ENCODE measurements around the gene FLNB. TPM values are rescaled to one million over a fixed set of nuclear protein-coding genes. Genes with fewer than 3 reads are reported as not detected.

FLNB gene
- total and polyA plus RNA-seq, 8 donors, result 38.2 to 204 (median 85.9) TPM

DNA sequence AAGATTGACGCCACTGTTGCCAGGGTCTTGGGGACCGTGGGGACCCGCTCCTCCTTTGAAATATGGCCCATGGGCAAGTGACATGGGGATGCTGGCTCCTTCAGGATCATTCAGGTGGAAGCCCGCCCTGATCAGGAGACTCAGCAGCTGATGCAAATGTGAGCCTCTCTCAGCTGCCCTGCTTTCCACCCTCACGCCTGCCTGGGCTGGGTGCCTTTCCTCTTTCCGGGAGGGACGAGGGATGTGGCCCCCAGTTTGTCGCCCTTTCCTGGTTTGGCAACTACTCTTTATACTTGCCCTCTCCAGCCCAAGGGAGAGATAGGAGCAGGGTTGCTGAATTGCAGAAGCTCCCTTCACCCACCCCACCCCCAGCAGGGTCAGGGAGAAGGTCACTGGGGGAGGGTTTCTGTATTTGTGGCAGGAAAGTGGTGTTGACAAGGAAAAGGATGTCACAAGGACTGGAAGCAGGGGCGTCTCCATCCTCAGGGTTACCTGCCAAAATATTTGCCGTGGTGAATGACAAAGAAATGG, 180.8 kb downstream of the FLNB start:
- intact Hi-C loops (cut with DNase I; ENCODE audit: low total_unique reads), result no loop called here
- Histone ChIP-seq H3K9me3 (no peaks in the 10 kb centered on the region), H3K27ac (no peak overlapping the region), H3K4me3 (no peak overlapping the region), H3K4me1 (peaks cover 0 to 7% (median 3%) of the 10 kb centered on the region in 4 donors), H3K36me3 (no peaks in the 10 kb centered on the region), H3K27me3 (no peaks in the 10 kb centered on the region)
- 64 to 79% (median 72%) methylated on average over 10 of the region's 10 CpGs for WGBS, 5 donors
- TF ChIP-seq EP300 (IDR thresholded peaks at IDR 0.05) (no peak), POLR2AphosphoS5 (IDR thresholded peaks at IDR 0.05) (no peak)
- DNase-seq, result no peak

DNA sequence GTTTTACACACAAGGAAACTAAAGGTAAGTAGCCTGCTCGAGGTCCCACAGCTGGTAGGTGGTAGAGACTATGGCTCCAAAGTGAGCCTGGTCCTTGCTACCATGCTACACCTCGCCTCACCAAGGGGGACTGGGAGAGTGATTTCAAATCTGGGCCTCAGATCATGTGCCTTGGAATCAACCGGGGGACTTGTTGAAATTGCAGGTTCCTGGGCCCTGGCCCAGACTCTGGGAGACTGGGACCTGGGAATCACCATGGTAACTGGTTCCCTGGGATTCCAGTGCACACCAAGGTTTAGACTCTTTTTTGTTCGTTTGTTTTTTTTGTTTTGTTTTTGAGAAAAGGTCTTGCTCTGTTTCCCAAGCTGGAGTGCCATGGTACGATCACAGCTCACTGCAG, 181.5 kb downstream of the FLNB start:
- Histone ChIP-seq H3K36me3 (no peaks in the 10 kb centered on the region), H3K27me3 (no peaks in the 10 kb centered on the region), H3K4me3 (no peak overlapping the region), H3K27ac (no peak overlapping the region), H3K9me3 (no peaks in the 10 kb centered on the region), H3K4me1 (peaks cover 0 to 7% (median 3%) of the 10 kb centered on the region in 4 donors)
- intact Hi-C loops (cut with DNase I; ENCODE audit: low total_unique reads), result loop anchor here (5.0 kb wide), 1 partner anchor 108 kb away; no protein-coding TSS in a partner anchor
- 65 to 80% (median 74%) methylated on average over 5 of the region's 5 CpGs for WGBS, 5 donors
- no peak for DNase-seq
- TF ChIP-seq, protein P1, sequence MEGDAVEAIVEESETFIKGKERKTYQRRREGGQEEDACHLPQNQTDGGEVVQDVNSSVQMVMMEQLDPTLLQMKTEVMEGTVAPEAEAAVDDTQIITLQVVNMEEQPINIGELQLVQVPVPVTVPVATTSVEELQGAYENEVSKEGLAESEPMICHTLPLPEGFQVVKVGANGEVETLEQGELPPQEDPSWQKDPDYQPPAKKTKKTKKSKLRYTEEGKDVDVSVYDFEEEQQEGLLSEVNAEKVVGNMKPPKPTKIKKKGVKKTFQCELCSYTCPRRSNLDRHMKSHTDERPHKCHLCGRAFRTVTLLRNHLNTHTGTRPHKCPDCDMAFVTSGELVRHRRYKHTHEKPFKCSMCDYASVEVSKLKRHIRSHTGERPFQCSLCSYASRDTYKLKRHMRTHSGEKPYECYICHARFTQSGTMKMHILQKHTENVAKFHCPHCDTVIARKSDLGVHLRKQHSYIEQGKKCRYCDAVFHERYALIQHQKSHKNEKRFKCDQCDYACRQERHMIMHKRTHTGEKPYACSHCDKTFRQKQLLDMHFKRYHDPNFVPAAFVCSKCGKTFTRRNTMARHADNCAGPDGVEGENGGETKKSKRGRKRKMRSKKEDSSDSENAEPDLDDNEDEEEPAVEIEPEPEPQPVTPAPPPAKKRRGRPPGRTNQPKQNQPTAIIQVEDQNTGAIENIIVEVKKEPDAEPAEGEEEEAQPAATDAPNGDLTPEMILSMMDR (IDR thresholded peaks at IDR 0.05), result no peak
- no peak for TF ChIP-seq EP300 (IDR thresholded peaks at IDR 0.05)
- no peak for TF ChIP-seq POLR2A (IDR thresholded peaks at IDR 0.05)
- TF ChIP-seq POLR2AphosphoS5 (IDR thresholded peaks at IDR 0.05), result no peak

DNA sequence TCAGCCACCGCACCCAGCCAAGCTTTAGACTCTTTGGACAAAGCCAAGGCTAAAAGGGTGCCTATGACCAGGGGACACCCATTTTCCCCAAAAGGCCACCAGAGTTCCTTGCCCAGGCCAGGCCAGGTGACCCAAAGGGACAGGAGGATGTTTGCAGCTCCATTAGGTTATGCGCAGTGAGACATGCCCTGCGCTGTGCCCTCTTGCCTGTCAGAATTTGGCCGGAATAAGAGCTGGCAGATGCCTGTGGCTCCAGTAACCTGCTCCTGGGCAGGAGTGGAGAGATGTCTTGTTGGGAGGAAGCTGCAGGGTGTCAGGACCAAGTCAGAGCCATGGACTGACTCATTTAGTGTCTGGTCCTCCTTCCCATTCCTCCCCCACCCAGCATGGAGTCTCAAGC, 182.1 kb downstream of the FLNB start:
- H3K27me3 ChIP-seq, result no peaks in the 10 kb centered on the region
- intact Hi-C loops (cut with DNase I; ENCODE audit: low total_unique reads), result loop anchor here (5.0 kb wide), 1 partner anchor 107 kb away; no protein-coding TSS in a partner anchor
- 84 to 100% (median 97%) methylated on average over 4 of the region's 4 CpGs for WGBS, 5 donors

DNA sequence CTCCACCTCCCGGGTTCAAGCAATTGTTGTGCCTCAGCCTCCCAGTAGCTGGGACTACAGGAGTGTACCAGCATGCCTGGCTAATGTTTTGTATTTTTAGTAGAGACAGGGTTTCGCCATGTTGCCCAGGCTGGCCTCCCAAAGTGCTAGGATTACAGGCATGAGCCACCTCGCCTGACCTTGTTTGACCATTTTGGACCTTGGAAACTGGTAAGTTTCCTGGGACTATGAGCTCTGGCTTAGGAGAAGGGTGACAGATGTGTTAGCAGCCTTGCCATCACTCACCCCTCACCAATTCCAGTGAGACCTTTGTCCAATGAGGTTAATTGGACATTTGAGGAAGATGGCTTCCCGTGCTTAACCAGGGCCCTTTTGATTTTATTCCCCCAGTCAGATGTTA, 182.7 kb downstream of the FLNB start:
- Histone ChIP-seq H3K4me1 (peaks cover 0 to 7% (median 3%) of the 10 kb centered on the region in 4 donors), H3K9me3 (no peaks in the 10 kb centered on the region), H3K27ac (no peak overlapping the region), H3K27me3 (no peaks in the 10 kb centered on the region), H3K4me3 (no peak overlapping the region), H3K36me3 (no peaks in the 10 kb centered on the region)
- WGBS, 5 donors, result 89 to 95% (median 91%) methylated on average over 3 to 4 of the region's 4 CpGs
- TF ChIP-seq, protein P1 (IDR thresholded peaks at IDR 0.05), result no peak
- TF ChIP-seq POLR2A (IDR thresholded peaks at IDR 0.05), result no peak
- no peak for TF ChIP-seq POLR2AphosphoS5 (IDR thresholded peaks at IDR 0.05)
- no peak for TF ChIP-seq EP300 (IDR thresholded peaks at IDR 0.05)
- DNase-seq, result no peak
- intact Hi-C loops (cut with DNase I; ENCODE audit: low total_unique reads), result loop anchor here (5.0 kb wide), 1 partner anchor 106 kb away; no protein-coding TSS in a partner anchor

More for the DNA sequence above, 182.1 kb downstream of the FLNB start:
- Histone ChIP-seq H3K4me1 (peaks cover 0 to 7% (median 3%) of the 10 kb centered on the region in 4 donors), H3K27ac (no peak overlapping the region), H3K4me3 (no peak overlapping the region), H3K9me3 (no peaks in the 10 kb centered on the region), H3K36me3 (no peaks in the 10 kb centered on the region)
- DNase-seq, result no peak
- TF ChIP-seq, protein P1 (IDR thresholded peaks at IDR 0.05), result no peak
- no peak for TF ChIP-seq POLR2A (IDR thresholded peaks at IDR 0.05)
- no peak for TF ChIP-seq POLR2AphosphoS5 (IDR thresholded peaks at IDR 0.05)
- TF ChIP-seq EP300 (IDR thresholded peaks at IDR 0.05), result no peak

DNA sequence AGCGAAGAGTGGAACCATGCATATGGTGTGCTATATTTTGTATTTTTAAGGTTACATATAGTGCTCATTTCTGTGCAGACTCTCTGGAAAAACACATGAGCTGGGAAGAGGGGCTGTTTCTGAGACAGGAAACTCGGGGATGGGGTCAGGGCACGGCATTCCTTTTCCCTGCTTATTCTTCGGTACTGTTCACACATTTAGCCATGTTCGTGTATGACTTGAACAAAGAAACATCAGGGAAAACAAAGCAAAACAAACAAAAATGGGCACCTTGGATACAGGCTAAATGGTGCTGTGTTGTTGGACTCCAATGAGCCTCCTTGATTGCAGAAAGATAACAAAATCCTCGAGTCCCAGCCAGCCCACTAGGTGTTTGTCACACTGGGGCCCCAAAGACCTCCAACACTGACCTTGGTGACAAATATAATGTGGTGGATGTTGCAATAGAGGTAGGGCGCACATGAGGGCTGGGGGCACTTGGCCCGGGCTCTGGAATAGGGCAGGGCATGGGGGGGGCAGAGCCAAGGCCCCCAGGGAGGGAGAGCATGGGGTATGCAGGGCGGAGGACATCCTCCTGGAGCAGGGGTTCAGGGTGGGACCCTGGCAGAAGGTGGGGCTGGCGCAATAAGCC, 183.3 kb downstream of the FLNB start:
- DNase-seq, result no peak
- TF ChIP-seq, protein P1 (IDR thresholded peaks at IDR 0.05), result no peak
- TF ChIP-seq EP300 (IDR thresholded peaks at IDR 0.05) (no peak), POLR2AphosphoS5 (IDR thresholded peaks at IDR 0.05) (no peak), POLR2A (IDR thresholded peaks at IDR 0.05) (no peak)
- no peaks in the 10 kb centered on the region for H3K9me3 ChIP-seq
- H3K27ac ChIP-seq, result no peak overlapping the region
- 51 to 62% (median 60%) methylated on average over 10 of the region's 10 CpGs for WGBS, 5 donors
- no peaks in the 10 kb centered on the region for H3K36me3 ChIP-seq
- intact Hi-C loops (cut with DNase I; ENCODE audit: low total_unique reads), result loop anchor here (5.0 kb wide), 1 partner anchor 106 kb away; no protein-coding TSS in a partner anchor
- H3K27me3 ChIP-seq, result no peaks in the 10 kb centered on the region
- peaks cover 0 to 7% (median 3%) of the 10 kb centered on the region in 4 donors for H3K4me1 ChIP-seq
- no peak overlapping the region for H3K4me3 ChIP-seq
